GM12878 (cell line): ENCODE data around the gene OR2AT4. TPM values are rescaled to one million over a fixed set of nuclear protein-coding genes. Genes with fewer than 3 reads are reported as not detected.

Experiments used
- ATAC-seq: fragments of 200-7000 bp; cut with Tn5 transposase; 3 replicates; pipeline ENCODE4 v1.9.1; 2020; ENCODE audit warnings: mild to moderate bottlenecking, moderate library complexity
- BruUV-seq: library from RNA; stranded (reverse); fragments of 400-500 nt; replicated peaks from 2 replicates; lab custom pipeline; 2021; lab: Mats Ljungman, UMichigan
- CTCF ChIA-PET: fragments of 300-600 bp; sonication (Branson Sonifier 250); formaldehyde crosslinking; extraction: SDS; loops from one replicate; lab custom pipeline; 2021; ENCODE audit warnings: inconsistent platforms; lab: Yijun Ruan, JAX
- POLR2A ChIA-PET: fragments of 350-600 bp; formaldehyde crosslinking; extraction: SDS; loops from one replicate; lab custom pipeline; 2021; ENCODE audit warnings: inconsistent platforms; lab: Charles Lee
- RAD21 ChIA-PET: fragments of 300-600 bp; sonication (Branson Sonifier 250); formaldehyde crosslinking; loops from one replicate; lab custom pipeline; 2023; ENCODE audit warnings: antibody characterized with exemption; ENCODE audit not compliant: unreplicated experiment; lab: Charles Lee
- SMC1A ChIA-PET: fragments of 300-600 bp; sonication (Branson Sonifier 250); formaldehyde crosslinking; loops from one replicate; lab custom pipeline; 2023; ENCODE audit not compliant: unreplicated experiment, uncharacterized antibody; lab: Charles Lee
- DNase-seq: peaks from one replicate; pipeline ENCODE4 v3.0.0-alpha.2; 2011; ENCODE audit warnings: low read depth, low spot score
- FAIRE-seq: peaks from 3 replicates; lab custom pipeline; 2011; peaks lifted over from hg19 to GRCh38; lab: Jason Lieb, UNC
- H2AFZ ChIP-seq: 2 replicates; pipeline ENCODE4 v1.6.0; 2011; ENCODE audit warnings: low read depth, low read length, control low read depth; ENCODE audit not compliant: control insufficient read depth
- H3K27ac ChIP-seq: 2 replicates; pipeline ENCODE4 v1.5.1; 2011; ENCODE audit warnings: control low read depth; ENCODE audit not compliant: control insufficient read depth, insufficient read depth
- H3K27me3 ChIP-seq, 2 experiments: replicated peaks in 1 of 2; 2 replicates each; pipeline versions ENCODE4 v1.6.0 to v1.6.1; 2011; ENCODE audit warnings: low read length in 1 of 2; ENCODE audit not compliant: control insufficient read depth in 2 of 2, insufficient read depth in 2 of 2
- H3K36me3 ChIP-seq, 2 experiments: 2 replicates each; pipeline ENCODE4 v1.5.1; 2011; ENCODE audit warnings: low read length in 1 of 2; ENCODE audit not compliant: control insufficient read depth in 2 of 2, insufficient read depth in 2 of 2
- H3K4me1 ChIP-seq: 2 replicates; pipeline ENCODE4 v1.6.1; 2011; ENCODE audit warnings: mild to moderate bottlenecking, low read length, moderate library complexity, mixed read lengths; ENCODE audit not compliant: control insufficient read depth, insufficient read depth
- H3K4me2 ChIP-seq: 2 replicates; pipeline ENCODE4 v1.6.0; 2011; ENCODE audit warnings: control low read depth; ENCODE audit not compliant: control insufficient read depth, insufficient read depth
- H3K4me3 ChIP-seq: fragments of 200-600 bp; sonication (generic); 2 replicates; pipeline ENCODE4 v1.5.1; 2016
- H3K79me2 ChIP-seq: 2 replicates; pipeline ENCODE4 v1.6.0; 2011; ENCODE audit warnings: low read length; ENCODE audit not compliant: control insufficient read depth, insufficient read depth
- H3K9ac ChIP-seq: 2 replicates; pipeline ENCODE4 v1.8.0; 2011; ENCODE audit warnings: low read length, control low read depth, mixed read lengths; ENCODE audit not compliant: control insufficient read depth, insufficient read depth
- H3K9me3 ChIP-seq: replicated peaks from 3 replicates; pipeline ENCODE4 v1.5.1; 2011; ENCODE audit warnings: mild to moderate bottlenecking, low read length; ENCODE audit not compliant: control insufficient read depth, insufficient read depth
- H4K20me1 ChIP-seq: 2 replicates; pipeline ENCODE4 v1.6.0; 2011; ENCODE audit not compliant: control insufficient read depth, insufficient read depth
- DPF2 ChIP-seq: fragments of 450-650 bp; IDR thresholded peaks from 2 replicates; pipeline ENCODE4 v1.6.1; 2017; ENCODE audit warnings: mild to moderate bottlenecking
- EED ChIP-seq: sonication (generic); IDR thresholded peaks from 2 replicates; pipeline ENCODE4 v1.6.1; 2016; ENCODE audit warnings: antibody characterized with exemption, low read depth
- IKZF1 ChIP-seq: fragments of 450-650 bp; conservative IDR thresholded peaks from 2 replicates; pipeline ENCODE4 v1.6.1; 2017; ENCODE audit warnings: antibody characterized with exemption, mild to moderate bottlenecking
- IKZF2 ChIP-seq, 2 experiments: fragments of 450-650 bp; IDR thresholded peaks; 2 replicates each; pipeline ENCODE4 v1.6.1; 2017; ENCODE audit warnings: mild to moderate bottlenecking in 2 of 2, moderate library complexity in 2 of 2
- MLLT1 ChIP-seq: fragments of 450-650 bp; IDR thresholded peaks from 2 replicates; pipeline ENCODE4 v1.6.1; 2016; ENCODE audit warnings: mild to moderate bottlenecking
- MTA2 ChIP-seq: fragments of 450-650 bp; IDR thresholded peaks from 2 replicates; pipeline ENCODE4 v1.6.1; 2016; ENCODE audit warnings: low read depth, mild to moderate bottlenecking, moderate library complexity
- MYB ChIP-seq: fragments of 150-350 bp; IDR thresholded peaks from 2 replicates; pipeline ENCODE4 v1.6.1; 2014; ENCODE audit warnings: mild to moderate bottlenecking, low read depth, low read length, borderline replicate concordance
- WGBS: methylation state at CpG from one replicate; pipeline ENCODE4 v1.1.6; 2016; ENCODE audit warnings: low lambda C conversion rate; ENCODE audit not compliant: insufficient replicate concordance, insufficient coverage; ENCODE audit errors: missing lambda C conversion rate; 5-methylcytosine and 5-hydroxymethylcytosine counted together
- in situ Hi-C: fragments of 300-500 bp; cut with MboI; formaldehyde crosslinking; loops from 9 replicates; pipeline ENCODE4 v1.14.3; 2018; ENCODE audit warnings: mixed read lengths
- intact Hi-C: fragments of 100-400 bp; cut with micrococcal nuclease; formaldehyde crosslinking; loops from one replicate; pipeline ENCODE4 v1.14.2; 2022; ENCODE audit not compliant: unreplicated experiment
- polyA plus RNA-seq, 11 experiments: library from polyadenylated mRNA; depleted of rRNA in 4 of 11; unstranded in 6 of 11; stranded (reverse) in 5 of 11; fragments of >200 nt; fragmentation: Nextera tagmentation in 4 of 11; fragmentation: Illumina TruSeq in 1 of 11; extraction: Ambion mirVana in 4 of 11; extraction: Trizol in 1 of 11; gene quantifications; 1 replicate in 1 of 11; 2 replicates in 10 of 11; pipeline versions ENCODE4 v1.2.1 to v1.2.3, GENCODE V29; 2011 to 2016; ENCODE audit warnings: inconsistent platforms in 2 of 11, missing spikeins in 2 of 11, low read depth in 1 of 11
- total RNA-seq, 4 experiments: library from RNA; depleted of rRNA in 3 of 4; stranded (reverse); fragments of >200 nt in 3 of 4; fragmentation: Illumina TruSeq in 1 of 4; extraction: Trizol in 1 of 4; gene quantifications; 2 replicates each; pipeline versions ENCODE4 v1.2.1 to v1.2.3, GENCODE V29; 2013 to 2021

The OR2AT4 gene
- total and polyA plus RNA-seq, 10 of the 15 experiments (the other 5 are each of a cell fraction or from before 2014, with no cell fraction given), result 0.01 TPM; not detected in 9

DNA sequence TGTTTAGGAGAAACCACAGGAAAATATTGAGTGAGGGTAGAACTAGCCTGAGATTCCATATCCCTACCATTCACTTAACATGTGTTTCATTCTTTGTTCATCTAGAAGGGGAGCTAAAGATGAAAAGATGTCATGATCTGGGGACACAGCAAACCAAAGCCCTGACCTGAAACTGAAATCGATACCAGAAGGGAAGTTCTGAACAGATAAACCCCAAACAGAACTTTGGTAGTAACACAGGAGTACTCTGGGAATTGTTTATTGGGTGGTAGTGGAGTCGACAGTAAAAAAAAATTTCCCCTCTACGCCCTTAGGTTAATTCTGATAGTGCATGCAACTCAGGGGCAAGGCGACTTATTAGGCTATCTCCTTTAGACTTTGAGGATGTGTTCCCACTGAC lies 27.2 kb downstream of the OR2AT4 start:
- ChIA-PET SMC1A (interaction anchor here (1.6 to 2.4 kb wide), 4 partner anchors 16 to 71 kb away, joined by 4 to 10 read pairs (median 6); no protein-coding TSS in a partner anchor), RAD21 (interaction anchor here (0.9 to 2.3 kb wide), 2 partner anchors 21 to 32 kb away, joined by 3 to 6 read pairs; no protein-coding TSS in a partner anchor), POLR2A (interaction anchor here (0.6 to 0.8 kb wide), 2 partner anchors 31 to 441 kb away, joined by 3 read pairs; no protein-coding TSS in a partner anchor), CTCF (interaction anchor here (1.0 to 2.2 kb wide), 6 partner anchors 37 to 201 kb away, joined by 3 to 10 read pairs (median 4); no protein-coding TSS in a partner anchor)
- no peaks in the 10 kb centered on the region for H3K36me3 ChIP-seq
- no peaks in the 10 kb centered on the region for H3K79me2 ChIP-seq
- H2AFZ ChIP-seq, result no peak overlapping the region; the same call in 1 of the 2 replicates
- FAIRE-seq (no peak), DNase-seq (peak; percentile 21), ATAC-seq (peak; percentile 91)
- no TSS peak for BruUV-seq
- WGBS, result 2% methylated on average over 4 of the region's 4 CpGs
- no peak overlapping the region for H3K9ac ChIP-seq
- peaks cover 8% of the 10 kb centered on the region for H3K4me1 ChIP-seq
- H3K27ac ChIP-seq, result no peak overlapping the region
- intact Hi-C loops, result no loop called here
- in situ Hi-C loops, result no loop called here
- TF ChIP-seq IKZF1, result peak; percentile 39; the same call in 1 of the 2 replicates
- TF ChIP-seq EED, result 0 out of 2 replicates have a peak, but pooled peaks have one; percentile 18
- TF ChIP-seq DPF2, result 0 out of 2 replicates have a peak, but pooled peaks have one; percentile 20
- TF ChIP-seq MTA2, result peak; percentile 27; the same call in 1 of the 2 replicates
- TF ChIP-seq MYB, result no peak
- TF ChIP-seq MLLT1, result no peak
- peak; percentile 53 to 61; a peak in 3 of 4 replicates for TF ChIP-seq IKZF2 (IDR thresholded peaks at IDR 0.05)
- H4K20me1 ChIP-seq, result no peaks in the 10 kb centered on the region
- no peak overlapping the region for H3K4me3 ChIP-seq
- H3K9me3 ChIP-seq, result no peaks in the 10 kb centered on the region; the same call in 2 of the 3 replicates
- H3K4me2 ChIP-seq, result 0 out of 2 replicates have a peak overlapping the region, but pooled peaks have one; percentile 17
- H3K27me3 ChIP-seq, result no peaks in the 10 kb centered on the region
